ENCODE data around the gene DRC1.
"Not testable (repeated sequence)": the region's sequence is repeated elsewhere in the genome, so short reads cannot be mapped to it uniquely, and the experiment has no call there.

Gene DRC1

DNA sequence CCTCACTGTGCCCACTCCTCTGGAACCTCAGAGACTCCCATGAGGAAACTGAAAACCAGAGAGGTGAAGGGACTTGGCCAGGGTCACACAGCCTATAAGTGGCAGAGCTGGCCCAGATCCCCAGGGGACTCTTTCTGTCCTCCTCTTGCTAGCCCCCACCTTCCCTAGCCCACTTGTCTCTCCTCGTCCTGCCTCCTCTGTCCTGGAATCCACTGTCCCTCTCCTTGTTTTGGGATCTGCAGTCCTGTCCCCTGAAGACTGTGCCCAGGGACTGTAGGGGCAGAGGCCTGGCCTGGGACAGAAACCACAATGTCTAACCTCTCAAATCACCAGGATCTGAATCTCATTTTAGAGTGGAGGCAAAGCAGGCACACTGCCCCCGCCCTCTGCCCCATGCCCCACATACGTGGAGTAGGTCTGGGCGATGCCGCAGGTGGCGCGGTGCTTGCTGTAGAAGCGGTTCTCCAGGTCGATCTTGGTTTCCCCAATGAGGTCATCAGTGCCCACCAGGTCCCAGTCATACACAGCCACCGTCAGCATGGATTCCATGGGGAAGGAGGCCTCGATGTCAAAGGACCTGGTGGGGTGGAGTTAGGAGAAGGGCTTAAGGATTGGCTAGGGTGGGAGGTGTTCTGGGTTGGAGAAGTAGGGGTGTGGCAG, 63.7 kb downstream of the DRC1 start:
- no peak for DNase-seq

GRCh38 chr2:26465981-26466471, 64.3 kb downstream of the DRC1 start:
- no peak for DNase-seq

GRCh38 chr2:26466662-26467310, 65.1 kb downstream of the DRC1 start:
- no peak for DNase-seq

GRCh38 chr2:26468544-26468943, 66.8 kb downstream of the DRC1 start:
- not testable (repeated sequence) for DNase-seq

- peak; percentile 56 for DNase-seq
Observed at GRCh38 chr2:26469092-26469710, 67.5 kb downstream of the DRC1 start.

GRCh38 chr2:26469955-26470354, 68.2 kb downstream of the DRC1 start:
- DNase-seq, result no peak

DNA sequence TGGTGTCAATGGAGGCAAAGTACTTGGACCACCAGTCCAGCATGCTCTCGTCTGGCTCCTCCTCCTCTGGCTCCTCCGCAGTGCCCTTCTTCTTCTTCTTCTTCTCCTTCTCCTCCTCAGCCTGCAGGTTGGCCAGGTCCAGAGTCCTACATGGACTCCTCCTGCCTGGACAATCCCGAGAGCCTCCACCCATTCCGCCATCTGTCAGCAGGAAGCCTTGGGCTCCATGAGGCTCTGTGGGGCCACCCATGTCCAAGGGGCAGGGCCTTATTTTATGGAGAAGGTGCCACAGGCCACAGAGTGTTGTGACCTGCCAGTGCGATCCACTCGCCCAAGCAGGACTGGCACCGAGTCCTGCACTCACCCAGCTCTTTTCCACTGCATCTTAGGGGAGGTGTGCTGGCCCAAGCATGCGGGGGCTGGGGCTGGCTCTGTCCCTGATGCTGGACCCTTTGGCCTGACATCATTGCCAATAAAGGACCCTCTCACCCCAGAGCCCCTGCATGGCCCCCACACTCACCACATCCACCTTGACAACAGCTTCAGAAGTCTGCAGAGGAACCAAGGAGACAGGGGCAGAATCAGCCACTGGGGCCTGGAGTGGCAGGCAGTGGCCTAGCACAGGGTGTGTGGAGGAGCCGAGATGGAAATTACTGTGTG, 69.0 kb downstream of the DRC1 start:
- DNase-seq, result no peak

DNA sequence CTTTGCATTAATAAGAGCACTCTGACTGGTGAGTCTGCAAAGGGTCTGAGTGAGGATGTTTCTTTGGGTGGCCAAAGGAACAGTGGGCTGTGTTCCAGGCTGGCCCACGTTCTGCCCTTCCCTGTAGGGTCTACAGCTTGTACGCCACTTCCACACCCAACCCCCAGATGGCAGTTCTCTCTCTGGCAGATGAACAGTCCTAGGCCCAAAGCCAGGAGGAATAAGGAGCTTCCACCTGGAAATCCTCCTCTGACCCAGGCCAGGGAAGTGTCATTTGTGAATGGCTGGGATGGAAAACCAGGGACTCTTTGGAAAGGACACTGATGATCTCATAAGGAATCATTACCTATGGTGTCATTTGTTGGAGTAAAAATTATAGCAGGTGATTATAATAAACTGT, 69.6 kb downstream of the DRC1 start:
- DNase-seq, result no peak

DNA sequence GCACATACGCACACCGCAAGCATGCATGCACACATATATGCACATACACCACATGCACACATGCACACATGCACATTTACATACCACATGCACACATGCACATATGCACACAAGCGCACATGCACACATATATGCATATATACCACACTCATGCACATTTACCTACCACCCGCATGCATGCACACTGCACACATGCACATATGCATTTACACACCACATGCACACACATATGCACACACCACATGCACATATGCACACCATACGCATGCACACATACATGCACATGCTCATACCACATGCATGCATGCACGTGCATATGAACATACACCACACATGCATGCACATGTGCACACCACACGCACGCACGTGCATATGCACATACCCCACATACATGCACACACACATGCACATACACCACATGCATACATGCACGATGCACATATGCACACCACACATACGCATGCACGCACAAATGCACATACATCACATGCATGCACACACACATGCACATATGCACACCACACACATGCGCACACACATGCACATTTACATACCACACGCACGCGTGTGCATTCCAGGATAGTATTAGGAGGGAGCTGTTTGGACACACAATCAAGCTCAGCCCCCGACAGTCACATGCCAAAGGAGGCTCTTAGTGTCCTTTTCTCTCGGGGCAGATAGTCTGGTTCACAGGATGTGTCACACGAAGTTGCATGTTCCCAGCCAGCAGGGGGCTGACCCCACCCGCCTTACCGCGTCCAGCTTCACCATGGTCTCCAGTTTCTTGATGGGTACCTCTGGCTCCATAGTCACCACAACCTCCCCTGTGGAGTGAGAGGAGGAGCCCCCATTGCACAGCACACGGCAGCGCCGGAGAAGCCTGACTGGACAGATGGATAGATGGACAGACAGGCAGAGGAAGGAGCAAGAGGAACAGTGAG, 70.3 kb downstream of the DRC1 start:
- DNase-seq, result no peak

DNA sequence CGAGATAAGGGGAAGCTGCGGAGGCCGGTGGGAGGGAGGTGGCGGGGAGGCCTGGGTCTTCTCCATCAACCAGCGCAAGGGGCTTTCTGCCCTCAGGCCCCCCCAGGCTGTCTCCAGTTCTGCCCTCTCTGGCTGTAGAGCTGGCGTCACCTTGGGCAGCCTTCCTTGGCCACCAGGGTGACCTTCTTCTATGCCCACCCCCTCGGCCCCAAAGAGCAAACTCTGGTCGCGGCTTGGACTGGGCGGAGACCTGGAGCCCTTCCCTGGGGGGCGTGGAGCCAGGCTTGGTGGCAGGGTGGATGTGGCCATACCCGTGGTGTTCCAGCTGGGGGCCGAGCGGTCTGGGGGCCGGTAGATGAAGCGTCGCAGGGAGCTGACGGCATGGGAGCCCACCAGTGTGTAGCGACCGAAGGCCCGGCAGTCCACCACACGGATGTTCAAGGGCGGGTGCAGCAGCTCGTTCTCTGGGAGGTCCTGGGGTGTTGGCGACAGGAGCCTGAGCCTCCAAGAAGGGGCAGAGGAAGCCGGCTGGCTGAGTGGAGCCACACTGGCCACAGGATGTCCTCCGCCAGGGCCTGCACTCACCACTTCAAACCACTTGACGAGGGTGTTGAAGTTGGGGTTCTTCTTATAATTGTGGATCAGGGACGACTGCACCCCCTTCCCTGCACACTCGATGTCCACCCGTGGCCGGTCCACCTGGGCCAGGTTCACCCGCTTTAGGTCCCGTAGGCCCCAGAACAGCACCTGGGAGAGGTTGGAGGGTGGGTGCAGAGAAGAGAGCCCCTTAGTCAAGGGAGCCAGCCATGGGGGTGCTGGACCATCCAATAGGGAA, 71.3 kb downstream of the DRC1 start:
- DNase-seq, result no peak

DNA sequence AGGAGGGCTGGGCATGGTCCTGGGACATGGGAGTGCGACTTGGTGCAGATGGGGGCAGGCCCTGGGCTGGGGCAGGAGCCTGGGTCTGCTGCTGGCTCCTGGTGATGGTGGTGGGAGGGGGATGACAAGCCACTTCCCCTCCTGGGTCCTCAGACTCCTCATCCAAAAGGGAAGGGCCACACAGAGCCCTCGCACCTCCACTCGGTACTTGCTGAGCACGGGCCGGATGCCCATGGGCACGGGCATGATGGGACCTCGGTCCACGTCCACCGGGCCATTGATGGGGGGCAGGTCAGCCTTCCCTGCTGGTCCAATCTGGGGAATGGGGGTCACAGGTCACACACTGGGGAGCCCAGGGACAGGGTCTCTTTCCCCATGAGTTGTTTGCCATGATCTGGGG, 72.1 kb downstream of the DRC1 start:
- no peak for DNase-seq

DNA sequence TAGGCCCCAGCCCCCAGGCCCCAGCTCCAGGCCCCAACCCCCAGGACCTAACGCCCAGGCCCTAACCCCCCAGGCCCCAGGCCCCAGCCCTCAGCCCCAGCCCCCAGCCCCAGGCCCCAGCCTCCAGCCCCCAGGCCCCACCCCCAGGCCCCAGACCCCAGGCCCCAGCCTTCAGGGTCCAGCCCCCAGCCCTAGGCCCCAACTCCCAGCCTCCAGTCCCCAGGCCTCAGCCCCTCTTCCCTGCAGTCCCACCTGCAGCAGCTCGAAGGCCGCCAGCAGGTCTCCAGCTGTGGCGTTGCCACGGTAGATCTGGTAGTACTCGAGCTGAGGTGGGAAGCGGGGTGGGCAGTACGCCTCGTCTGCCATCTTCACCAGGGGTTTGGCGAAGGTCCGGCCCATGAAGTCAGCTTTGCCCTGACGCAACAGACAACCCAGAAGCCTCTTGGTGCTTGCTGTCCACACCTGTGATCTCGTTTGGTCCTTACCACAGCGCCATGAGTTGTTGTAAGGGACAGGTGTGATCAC, 72.6 kb downstream of the DRC1 start:
- no peak for DNase-seq

DNA sequence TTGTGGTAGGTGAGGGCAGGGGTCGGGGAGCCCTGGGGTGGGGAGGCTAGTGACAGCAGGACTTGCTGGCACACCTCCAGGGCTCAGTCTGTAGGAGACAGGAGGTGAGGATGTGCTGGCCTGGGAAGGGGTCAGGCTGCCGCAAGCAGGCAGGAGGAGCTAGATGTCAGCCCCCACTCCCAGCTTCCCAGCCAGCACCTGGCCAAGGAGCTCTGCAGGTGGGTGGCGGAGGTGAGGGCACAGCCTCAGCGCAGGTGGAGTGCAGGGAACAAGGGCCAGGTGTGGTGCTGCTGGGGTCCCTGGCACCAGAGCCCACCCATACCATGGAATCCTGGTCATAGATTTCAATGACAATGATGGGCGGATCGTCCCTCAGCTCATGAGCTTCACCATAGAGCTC, 73.3 kb downstream of the DRC1 start:
- no peak for DNase-seq

DNA sequence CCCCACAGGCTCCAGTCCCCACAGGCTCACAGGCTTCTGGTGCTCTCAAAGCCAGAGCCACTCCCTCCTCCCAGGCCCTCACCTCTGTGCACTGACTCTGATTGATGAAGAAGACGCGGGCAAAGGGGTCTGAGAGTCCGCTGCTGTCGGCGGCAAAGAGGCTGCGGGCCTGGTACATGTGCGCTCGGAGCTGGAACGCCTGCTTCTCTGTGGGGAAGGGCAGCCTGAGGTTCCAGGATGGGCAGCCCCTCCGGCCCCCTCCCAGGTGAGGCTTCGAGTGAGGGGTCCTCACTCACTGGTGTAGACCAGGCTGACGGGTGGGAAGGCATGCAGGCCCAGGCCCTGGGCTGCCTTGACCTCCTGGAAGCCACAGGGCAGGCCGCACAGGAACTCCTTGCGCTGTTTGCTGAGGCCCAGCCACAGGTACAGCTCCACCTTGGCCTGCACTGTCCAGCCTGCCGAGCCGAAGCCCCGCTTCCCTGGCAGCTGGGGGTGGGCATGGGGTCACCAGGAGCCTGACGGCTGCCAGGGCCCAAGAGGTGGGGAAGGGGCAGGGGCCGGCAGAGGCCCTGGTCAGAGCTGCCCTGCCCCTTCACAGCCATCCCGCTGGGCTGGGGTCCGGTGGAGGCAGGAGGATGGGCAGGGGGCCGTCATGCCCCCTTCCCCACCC, 74.2 kb downstream of the DRC1 start:
- DNase-seq, result no peak

- no peak for DNase-seq
Observed at GRCh38 chr2:26477126-26477910, 75.6 kb downstream of the DRC1 start.

DNA sequence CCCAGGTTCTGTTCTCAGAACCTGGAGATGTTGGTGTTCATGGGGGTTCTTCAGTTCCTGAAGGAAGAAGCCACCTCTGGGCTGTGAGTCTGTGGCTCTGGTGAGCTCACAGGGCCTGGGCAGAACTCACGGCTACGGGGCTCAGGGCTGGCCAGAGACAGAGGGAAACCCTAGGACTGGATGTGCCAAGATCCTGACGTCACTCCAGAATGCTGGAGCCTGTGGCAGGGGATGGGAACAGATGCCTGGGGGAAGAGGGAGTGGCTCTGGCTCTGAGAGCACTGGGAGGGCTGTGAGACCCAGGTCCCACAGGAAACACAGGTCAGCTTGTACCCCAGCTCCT, 76.2 kb downstream of the DRC1 start, which contains the start of gene OTOF:
Gene OTOF (minus strand): TSS at position 214 of the 343 bp plus-strand sequence.
- DNase-seq, result no peak

DNA sequence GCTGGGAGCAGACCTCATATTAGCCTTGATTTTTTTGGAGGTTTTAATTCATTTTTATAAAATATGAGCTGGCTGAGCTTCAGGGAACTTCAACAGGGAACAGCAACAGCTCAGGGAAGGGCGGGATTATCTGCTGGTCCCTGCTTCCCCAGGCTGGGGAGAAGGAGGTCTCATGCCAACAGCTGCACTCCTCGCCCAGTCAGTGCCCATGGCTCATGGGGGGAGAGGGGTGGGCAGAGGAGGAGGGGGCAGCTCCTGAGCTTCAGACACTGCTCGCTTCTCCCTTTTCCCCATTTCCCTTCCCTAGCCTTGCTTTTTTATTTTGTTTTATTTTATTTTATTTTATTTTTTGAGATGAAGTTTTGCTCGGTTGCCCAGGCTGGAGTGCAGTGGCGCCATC, 76.6 kb downstream of the DRC1 start:
- DNase-seq, result no peak

DNA sequence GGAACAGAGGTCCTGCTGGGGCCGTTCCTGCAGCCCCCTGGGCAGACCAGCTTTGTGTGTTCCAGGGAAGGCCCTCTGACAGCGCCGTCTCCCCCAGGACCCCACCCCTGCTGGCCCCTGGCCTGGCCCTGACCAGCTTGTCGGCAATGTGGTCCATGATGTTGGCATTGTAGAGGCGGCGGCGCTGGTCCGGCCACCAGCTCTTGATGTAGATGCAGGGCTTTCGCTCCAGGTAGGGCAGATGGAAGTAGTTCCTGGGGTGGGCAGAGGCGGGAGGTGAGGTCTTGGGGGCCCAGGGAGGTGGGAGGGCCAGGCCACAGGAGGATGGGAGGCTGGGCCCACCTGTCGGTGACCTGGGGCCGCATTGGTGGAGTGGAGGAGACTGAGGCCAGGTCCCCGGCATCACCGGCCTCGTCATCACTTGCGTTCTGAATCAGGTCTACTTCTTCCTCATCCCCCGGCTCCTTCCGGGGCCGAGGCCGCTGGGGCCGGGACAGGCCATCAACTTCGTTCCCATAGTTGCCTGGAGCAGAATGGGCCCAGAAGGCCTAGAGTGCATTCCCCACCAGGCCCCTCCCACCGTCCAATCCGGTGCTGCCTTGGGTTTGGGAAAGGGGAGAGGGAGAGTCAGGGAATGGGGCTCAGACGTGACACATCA, 77.5 kb downstream of the DRC1 start:
- DNase-seq, result no peak

GRCh38 chr2:26479789-26480565, 78.3 kb downstream of the DRC1 start:
- DNase-seq, result no peak
